HepG2 (cell line): ENCODE data around the gene MTA1. TPM values are rescaled to one million over a fixed set of nuclear protein-coding genes. Genes with fewer than 3 reads are reported as not detected.
A peak's percentile ranks its signal among the peaks of the same experiment; 100 is the strongest.

Experiments used
- ATAC-seq: fragments of 200-7000 bp; cut with Tn5 transposase; 3 replicates; pipeline ENCODE4 v1.9.1; 2020; ENCODE audit warnings: mild to moderate bottlenecking, moderate library complexity
- BruUV-seq: library from RNA; stranded (reverse); fragments of 400-500 nt; replicated peaks from 2 replicates; lab custom pipeline; 2021; lab: Mats Ljungman, UMichigan
- CTCF ChIA-PET: fragments of 300-600 bp; formaldehyde crosslinking; extraction: SDS; loops from one replicate; lab custom pipeline; 2021; ENCODE audit warnings: low total read pairs, inconsistent platforms, low intra/inter-chr PET ratio; lab: Yijun Ruan, JAX
- POLR2A ChIA-PET: fragments of 350-600 bp; sonication (Branson Sonifier 250); formaldehyde crosslinking; loops from one replicate; lab custom pipeline; 2020; ENCODE audit warnings: antibody characterized with exemption, inconsistent platforms; lab: Yijun Ruan, JAX
- DNase-seq: peaks from one replicate; pipeline ENCODE4 v3.0.0-alpha.2; 2015; ENCODE audit warnings: low spot score
- FAIRE-seq: peaks from 3 replicates; lab custom pipeline; 2011; peaks lifted over from hg19 to GRCh38; lab: Jason Lieb, UNC
- H2AFZ ChIP-seq: one replicate; pipeline ENCODE4 v1.6.1; 2011; ENCODE audit warnings: low read length, inconsistent platforms
- H3K27ac ChIP-seq: fragments of 300-600 bp; 3 replicates; pipeline ENCODE4 v1.8.0; 2011; ENCODE audit warnings: mixed run types, mild to moderate bottlenecking, mixed read lengths, low read length, inconsistent platforms; ENCODE audit not compliant: insufficient read depth; ENCODE audit errors: extremely low read length
- H3K27me3 ChIP-seq, 2 experiments: fragments of 200-600 bp in 1 of 2; 2 replicates in 1 of 2; 3 replicates in 1 of 2; pipeline versions ENCODE4 v1.6.0 to v1.8.0; 2011; ENCODE audit warnings: low read length in 2 of 2, mild to moderate bottlenecking in 2 of 2, moderate library complexity in 2 of 2, inconsistent platforms in 1 of 2; ENCODE audit not compliant: insufficient read depth in 2 of 2, control insufficient read depth in 1 of 2
- H3K36me3 ChIP-seq, 2 experiments: fragments of 200-600 bp in 1 of 2; replicated peaks in 1 of 2; 2 replicates in 1 of 2; 3 replicates in 1 of 2; pipeline versions ENCODE4 v1.5.1 to v1.8.0; 2011; ENCODE audit warnings: low read length in 2 of 2, inconsistent platforms in 1 of 2; ENCODE audit not compliant: insufficient read depth in 2 of 2, control insufficient read depth in 1 of 2
- H3K4me1 ChIP-seq: 2 replicates; pipeline ENCODE4 v1.5.1; 2012; ENCODE audit warnings: low read length, inconsistent platforms; ENCODE audit not compliant: insufficient read depth
- H3K4me2 ChIP-seq: 2 replicates; pipeline ENCODE4 v1.6.0; 2011; ENCODE audit warnings: low read depth, low read length, inconsistent platforms
- H3K4me3 ChIP-seq, 3 experiments: fragments of 200-600 bp in 1 of 3; sonication (generic), shearing (Covaris generic) in 1 of 3; replicated peaks in 1 of 3; 2 replicates each; pipeline ENCODE4 v1.5.1; 2011 to 2016; ENCODE audit warnings: low read length in 3 of 3, inconsistent platforms in 2 of 3, low read depth in 2 of 3, mild to moderate bottlenecking in 2 of 3, control low read depth in 1 of 3, mixed read lengths in 1 of 3; ENCODE audit not compliant: insufficient read depth in 1 of 3
- H3K79me2 ChIP-seq: one replicate; pipeline ENCODE4 v1.6.1; 2011; ENCODE audit warnings: low read length, inconsistent platforms; ENCODE audit not compliant: insufficient read depth
- H3K9ac ChIP-seq: 2 replicates; pipeline ENCODE4 v1.6.0; 2011; ENCODE audit warnings: mild to moderate bottlenecking, low read depth, low read length, inconsistent platforms; ENCODE audit not compliant: insufficient read depth
- H3K9me3 ChIP-seq: 2 replicates; pipeline ENCODE4 v1.5.1; 2012; ENCODE audit warnings: mild to moderate bottlenecking, low read length
- H4K20me1 ChIP-seq: 2 replicates; pipeline ENCODE4 v1.6.0; 2011; ENCODE audit warnings: inconsistent platforms, mild to moderate bottlenecking, low read length, moderate library complexity; ENCODE audit not compliant: insufficient read depth
- AGO1 ChIP-seq: fragments of 200-400 bp; formaldehyde crosslinking; IDR thresholded peaks from 2 replicates; pipeline ENCODE4 v1.6.1; 2017; ENCODE audit warnings: mild to moderate bottlenecking, low read depth, low read length, moderate library complexity; ENCODE audit not compliant: poor library complexity, severe bottlenecking
- AGO2 ChIP-seq: fragments of 200-400 bp; formaldehyde crosslinking; optimal IDR thresholded peaks from 2 replicates; pipeline ENCODE3; 2017; ENCODE audit warnings: mild to moderate bottlenecking, low read depth, low read length, moderate library complexity
- ARNT ChIP-seq: fragments of 450-650 bp; IDR thresholded peaks from 2 replicates; pipeline ENCODE4 v1.6.1; 2017
- CAMTA2 ChIP-seq: sonication (generic); formaldehyde crosslinking; IDR thresholded peaks from 2 replicates; pipeline ENCODE4 v1.4.0; 2020; ENCODE audit warnings: mild to moderate bottlenecking, missing genetic modification reagents, borderline replicate concordance
- DR1 ChIP-seq: sonication (generic); formaldehyde crosslinking; IDR thresholded peaks from 2 replicates; pipeline ENCODE4 v1.8.0; 2021; ENCODE audit warnings: mild to moderate bottlenecking, missing genetic modification reagents, inconsistent platforms
- ETV6 ChIP-seq: sonication (generic); formaldehyde crosslinking; conservative IDR thresholded peaks from 2 replicates; pipeline ENCODE4 v1.4.0; 2020; ENCODE audit warnings: missing genetic modification reagents
- HNRNPL ChIP-seq: fragments of 200-400 bp; formaldehyde crosslinking; IDR thresholded peaks from 2 replicates; pipeline ENCODE4 v1.6.1; 2017; ENCODE audit warnings: mild to moderate bottlenecking, low read depth, low read length
- JUNB ChIP-seq: sonication (generic); formaldehyde crosslinking; IDR thresholded peaks from 2 replicates; pipeline ENCODE4 v1.8.0; 2022; ENCODE audit warnings: missing genetic modification reagents, mild to moderate bottlenecking, borderline replicate concordance
- NFIB ChIP-seq: sonication (generic); formaldehyde crosslinking; IDR thresholded peaks from 2 replicates; pipeline ENCODE4 v1.9.0; 2021; ENCODE audit warnings: missing genetic modification reagents, mild to moderate bottlenecking, borderline replicate concordance
- POLR2A ChIP-seq, 2 experiments: IDR thresholded peaks; 2 replicates each; pipeline ENCODE4 v1.6.1; 2011; ENCODE audit warnings: low read depth in 2 of 2, low read length in 2 of 2, mild to moderate bottlenecking in 1 of 2, moderate library complexity in 1 of 2; ENCODE audit not compliant: insufficient read depth in 1 of 2
- POLR2G ChIP-seq: fragments of 200-400 bp; formaldehyde crosslinking; IDR thresholded peaks from 2 replicates; pipeline ENCODE4 v1.6.1; 2018; ENCODE audit warnings: mild to moderate bottlenecking, low read depth, low read length, moderate library complexity
- RBAK ChIP-seq: sonication (generic); formaldehyde crosslinking; IDR thresholded peaks from 2 replicates; pipeline ENCODE4 v1.5.1; 2020; ENCODE audit warnings: mild to moderate bottlenecking, missing genetic modification reagents
- RBFOX2 ChIP-seq: fragments of 200-400 bp; formaldehyde crosslinking; IDR thresholded peaks from 2 replicates; pipeline ENCODE4 v1.6.1; 2017; ENCODE audit warnings: low read depth, mild to moderate bottlenecking, low read length
- RXRB ChIP-seq: IDR thresholded peaks from 2 replicates; pipeline ENCODE4 v1.6.1; 2016; ENCODE audit warnings: borderline replicate concordance, missing genetic modification reagents, missing compliant biosample characterization
- YY1 ChIP-seq: IDR thresholded peaks from 2 replicates; pipeline ENCODE4 v1.6.1; 2011; ENCODE audit warnings: low read length, low read depth, moderate library complexity, mild to moderate bottlenecking; ENCODE audit not compliant: insufficient read depth, insufficient replicate concordance
- ZNF251 ChIP-seq: sonication (generic); formaldehyde crosslinking; IDR thresholded peaks from 2 replicates; pipeline ENCODE4 v1.9.0; 2021; ENCODE audit warnings: mild to moderate bottlenecking, missing genetic modification reagents
- ZNF430 ChIP-seq: sonication (generic); formaldehyde crosslinking; IDR thresholded peaks from 2 replicates; pipeline ENCODE4 v1.9.0; 2021; ENCODE audit warnings: mild to moderate bottlenecking, missing genetic modification reagents
- ZNF598 ChIP-seq: sonication (generic); formaldehyde crosslinking; IDR thresholded peaks from 2 replicates; pipeline ENCODE4 v1.5.1; 2020; ENCODE audit warnings: mild to moderate bottlenecking, missing genetic modification reagents, borderline replicate concordance
- ZNF605 ChIP-seq: sonication (generic); formaldehyde crosslinking; IDR thresholded peaks from 2 replicates; pipeline ENCODE4 v1.8.0; 2022; ENCODE audit warnings: mild to moderate bottlenecking, missing genetic modification reagents
- ZNF747 ChIP-seq: sonication (generic); formaldehyde crosslinking; IDR thresholded peaks from 2 replicates; pipeline ENCODE4 v1.8.1; 2023; ENCODE audit warnings: missing genetic modification reagents, mild to moderate bottlenecking, borderline replicate concordance
- ZNF878 ChIP-seq: sonication (generic); formaldehyde crosslinking; IDR thresholded peaks from 2 replicates; pipeline ENCODE4 v1.8.1; 2023; ENCODE audit warnings: mild to moderate bottlenecking, missing genetic modification reagents, moderate library complexity
- WGBS: methylation state at CpG from one replicate; pipeline ENCODE4 v1.1.6; 2017; ENCODE audit warnings: low lambda C conversion rate; 5-methylcytosine and 5-hydroxymethylcytosine counted together
- in situ Hi-C: cut with HindIII; loops from 2 replicates; pipeline ENCODE4 v1.10.0; 2017; ENCODE audit warnings: low pct_unique_long_range_greater_than_20kb; ENCODE audit not compliant: extremely low pct_ligation_motif_present
- intact Hi-C: fragments of 100-400 bp; cut with micrococcal nuclease; formaldehyde crosslinking; loops from one replicate; pipeline ENCODE4 v1.10.0; 2022; ENCODE audit not compliant: unreplicated experiment
- polyA plus RNA-seq, 8 experiments: library from polyadenylated mRNA; depleted of rRNA in 3 of 8; stranded (reverse) in 7 of 8; unstranded in 1 of 8; fragments of >200 nt; fragmentation: Illumina TruSeq in 4 of 8; extraction: Trizol in 4 of 8; gene quantifications; 2 replicates each; pipeline versions ENCODE4 v1.2.1 to v1.2.3, GENCODE V29; 2011 to 2016; ENCODE audit warnings: low read depth in 4 of 8, missing spikeins in 1 of 8, mixed read lengths in 1 of 8; ENCODE audit not compliant: insufficient read depth in 1 of 8
- total RNA-seq, 5 experiments: library from RNA; depleted of rRNA; stranded (reverse); fragments of >200 nt; fragmentation: Illumina TruSeq; extraction: Trizol; gene quantifications; 2 replicates each; pipeline ENCODE4 v1.2.3, GENCODE V29; 2016; ENCODE audit warnings: low read depth in 1 of 5
- TF ChIP-seq, protein P1 (sequence below): sonication (generic); formaldehyde crosslinking; IDR thresholded peaks from 2 replicates; pipeline ENCODE4 v1.5.0; 2020; ENCODE audit warnings: missing genetic modification reagents
- TF ChIP-seq, protein P2 (sequence below): sonication (generic); formaldehyde crosslinking; IDR thresholded peaks from 2 replicates; pipeline ENCODE4 v1.5.1; 2020; ENCODE audit warnings: mild to moderate bottlenecking, missing genetic modification reagents, moderate library complexity

The MTA1 gene
- total and polyA plus RNA-seq, 2 of the 13 experiments (the other 11 are each of a cell fraction or from before 2014, with no cell fraction given): 35.2 to 85.8 TPM

DNA sequence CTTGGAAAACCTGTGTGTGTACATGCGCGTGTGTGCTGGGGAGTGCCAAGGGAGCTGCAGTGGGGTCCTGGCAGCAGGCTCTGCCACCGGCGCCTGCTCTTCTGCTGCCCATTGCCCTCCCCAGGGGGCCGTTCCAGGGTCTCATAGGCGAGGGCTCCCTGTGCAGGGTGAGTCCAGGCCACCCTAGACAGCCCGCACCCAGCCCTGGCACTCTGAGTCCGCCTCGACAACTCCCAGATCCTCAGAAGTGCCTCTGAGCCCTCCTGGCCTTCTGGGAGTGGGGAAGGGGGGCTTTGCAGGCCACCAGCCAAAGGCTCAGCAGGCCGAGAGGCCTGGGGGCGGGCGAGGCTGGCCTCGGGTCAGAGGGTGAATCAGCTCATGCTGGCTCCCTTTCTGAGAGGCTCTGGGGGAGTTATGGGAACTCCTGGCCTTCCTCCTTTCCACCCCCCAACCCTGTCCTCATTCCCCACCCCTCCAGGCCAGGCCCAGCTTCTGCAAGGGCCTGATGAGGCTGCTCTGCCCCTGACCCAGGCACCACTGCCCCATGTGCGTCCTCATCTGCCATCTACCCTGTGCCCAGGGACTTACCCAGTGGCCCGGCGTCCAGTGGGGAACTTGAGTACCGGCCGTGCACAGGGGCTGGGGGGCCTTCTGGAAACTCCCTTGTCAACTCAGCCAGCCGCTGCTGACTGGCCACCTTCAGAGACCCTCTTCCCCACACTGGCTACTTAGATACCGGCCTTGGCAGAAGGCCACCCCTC is 69.3 kb downstream of the MTA1 start:
- H3K36me3 ChIP-seq: 0 out of 5 replicates have a peak, but pooled peaks cover 0 to 3% of the 10 kb centered on the region in 2 experiments
- no peak for DNase-seq
- ChIA-PET CTCF (interaction anchor here (1.2 to 3.6 kb wide), 3 partner anchors 39 to 118 kb away, joined by 3 to 24 read pairs (median 10); no protein-coding TSS in a partner anchor), POLR2A (interaction anchor here (1.0 to 1.1 kb wide), 3 partner anchors 8 to 175 kb away, joined by 3 to 10 read pairs (median 3); partner anchors contain the start of gene PACS2)
- no peak for FAIRE-seq
- intact Hi-C loops: loop anchor here (2.0 to 5.0 kb wide), 3 partner anchors 14 to 118 kb away; partner anchors contain the start of gene CRIP2
- no peak for ATAC-seq
- TSS peak; percentile 19 for BruUV-seq
- WGBS: 58% methylated on average over 11 of the region's 20 CpGs
- in situ Hi-C loops: loop anchor here (5.0 kb wide), 2 partner anchors 38 to 112 kb away; partner anchors contain the start of gene TMEM121
- H3K27ac ChIP-seq: peak overlapping the region; percentile 14
- H4K20me1 ChIP-seq: no peaks in the 10 kb centered on the region
- peaks cover 68% of the 10 kb centered on the region for H3K4me1 ChIP-seq
- peaks cover 2 to 14% of the 10 kb centered on the region in 2 experiments; a peak in 3 of 5 replicates for H3K27me3 ChIP-seq
- peak overlapping the region; percentile 97 for H3K4me2 ChIP-seq
- peak overlapping the region; percentile 84 for H3K9ac ChIP-seq
- H3K79me2 ChIP-seq: peaks cover under 1% of the 10 kb centered on the region
- H2AFZ ChIP-seq: no peak overlapping the region
- peak overlapping the region; percentile 59 to 79 (median 70); a peak in 4 of 6 replicates for H3K4me3 ChIP-seq
- no peaks in the 10 kb centered on the region for H3K9me3 ChIP-seq
- no peak for TF ChIP-seq ZNF605
- TF ChIP-seq NFIB (CRISPR knock-in tag): peak; percentile 60; the same call in 1 of the 2 replicates
- no peak for TF ChIP-seq RBAK
- TF ChIP-seq JUNB: no peak
- no peak for TF ChIP-seq ZNF251 (CRISPR knock-in tag)
- no peak for TF ChIP-seq RXRB (CRISPR knock-in tag)
- TF ChIP-seq ETV6: no peak
- TF ChIP-seq RBFOX2: peak; percentile 11; the same call in 1 of the 2 replicates
- no peak for TF ChIP-seq CAMTA2
- TF ChIP-seq ZNF878 (CRISPR knock-in tag): no peak
- TF ChIP-seq HNRNPL: 0 out of 2 replicates have a peak, but pooled peaks have one; percentile 18
- TF ChIP-seq, protein P1, sequence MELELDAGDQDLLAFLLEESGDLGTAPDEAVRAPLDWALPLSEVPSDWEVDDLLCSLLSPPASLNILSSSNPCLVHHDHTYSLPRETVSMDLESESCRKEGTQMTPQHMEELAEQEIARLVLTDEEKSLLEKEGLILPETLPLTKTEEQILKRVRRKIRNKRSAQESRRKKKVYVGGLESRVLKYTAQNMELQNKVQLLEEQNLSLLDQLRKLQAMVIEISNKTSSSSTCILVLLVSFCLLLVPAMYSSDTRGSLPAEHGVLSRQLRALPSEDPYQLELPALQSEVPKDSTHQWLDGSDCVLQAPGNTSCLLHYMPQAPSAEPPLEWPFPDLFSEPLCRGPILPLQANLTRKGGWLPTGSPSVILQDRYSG: no peak
- 0 out of 2 replicates have a peak, but pooled peaks have one; percentile 9 for TF ChIP-seq ZNF598 (CRISPR knock-in tag)
- TF ChIP-seq POLR2G: peak; percentile 44; the same call in 1 of the 2 replicates
- TF ChIP-seq YY1: no peak
- TF ChIP-seq DR1 (CRISPR knock-in tag): 0 out of 2 replicates have a peak, but pooled peaks have one; percentile 1
- peak; percentile 15; the same call in 1 of the 2 replicates for TF ChIP-seq ZNF430 (CRISPR knock-in tag)
- TF ChIP-seq AGO1: peak; percentile 97
- no peak for TF ChIP-seq ZNF747 (CRISPR knock-in tag)
- TF ChIP-seq, protein P2, sequence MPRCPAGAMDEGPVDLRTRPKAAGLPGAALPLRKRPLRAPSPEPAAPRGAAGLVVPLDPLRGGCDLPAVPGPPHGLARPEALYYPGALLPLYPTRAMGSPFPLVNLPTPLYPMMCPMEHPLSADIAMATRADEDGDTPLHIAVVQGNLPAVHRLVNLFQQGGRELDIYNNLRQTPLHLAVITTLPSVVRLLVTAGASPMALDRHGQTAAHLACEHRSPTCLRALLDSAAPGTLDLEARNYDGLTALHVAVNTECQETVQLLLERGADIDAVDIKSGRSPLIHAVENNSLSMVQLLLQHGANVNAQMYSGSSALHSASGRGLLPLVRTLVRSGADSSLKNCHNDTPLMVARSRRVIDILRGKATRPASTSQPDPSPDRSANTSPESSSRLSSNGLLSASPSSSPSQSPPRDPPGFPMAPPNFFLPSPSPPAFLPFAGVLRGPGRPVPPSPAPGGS (CRISPR knock-in tag): no peak
- TF ChIP-seq ARNT: no peak
- TF ChIP-seq POLR2A (IDR thresholded peaks at IDR 0.05; ENCODE audit: insufficient read depth in 1 of 2, low read depth in 2 of 2, low read length in 2 of 2): peak in 1 of 2 experiments; percentile 46; a peak in 1 of 4 replicates
- TF ChIP-seq AGO2: peak; percentile 77
